GM21576 (cell line): ENCODE data around the gene TMEM132D.

Source experiments
- ATAC-seq: cut with Tn5 transposase; IDR thresholded peaks from one replicate; pipeline ENCODE4 v1.9.1; 2021; ENCODE audit warnings: mild to moderate bottlenecking, moderate library complexity; ENCODE audit not compliant: unreplicated experiment

The TMEM132D gene

DNA sequence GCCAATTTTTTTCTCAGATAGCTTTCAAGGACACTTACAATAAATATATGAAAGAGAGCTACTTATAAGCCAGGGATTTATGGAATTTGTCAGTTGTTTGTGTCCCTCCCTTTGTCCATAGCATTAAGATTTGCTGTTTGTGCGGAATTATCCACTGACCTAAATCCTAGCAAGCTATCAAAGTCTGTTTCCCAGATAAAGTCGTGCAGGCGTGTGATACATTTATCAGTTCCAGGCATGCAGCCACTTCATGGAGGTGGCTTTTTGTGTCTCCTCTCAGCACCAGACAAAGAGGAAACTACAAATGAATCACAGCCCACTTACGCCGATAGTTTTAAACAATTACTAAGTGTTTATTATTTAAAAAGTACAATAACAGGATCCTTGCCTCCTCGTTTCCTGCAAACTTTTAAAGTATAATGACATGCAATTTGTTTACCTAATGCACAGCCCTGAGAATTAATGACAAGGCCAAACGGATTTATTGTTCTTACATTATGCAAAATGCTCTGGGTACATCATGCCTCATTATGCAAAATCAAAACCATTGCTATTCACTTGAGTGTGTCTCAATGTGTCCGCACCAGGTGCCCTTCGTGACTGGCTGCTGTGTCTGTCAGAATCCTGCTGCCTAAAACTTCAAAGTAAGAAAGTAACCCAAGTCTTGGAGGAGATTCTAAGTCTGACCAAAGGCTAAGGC, 627.3 kb downstream of the TMEM132D start:
- ATAC-seq = no peak

DNA sequence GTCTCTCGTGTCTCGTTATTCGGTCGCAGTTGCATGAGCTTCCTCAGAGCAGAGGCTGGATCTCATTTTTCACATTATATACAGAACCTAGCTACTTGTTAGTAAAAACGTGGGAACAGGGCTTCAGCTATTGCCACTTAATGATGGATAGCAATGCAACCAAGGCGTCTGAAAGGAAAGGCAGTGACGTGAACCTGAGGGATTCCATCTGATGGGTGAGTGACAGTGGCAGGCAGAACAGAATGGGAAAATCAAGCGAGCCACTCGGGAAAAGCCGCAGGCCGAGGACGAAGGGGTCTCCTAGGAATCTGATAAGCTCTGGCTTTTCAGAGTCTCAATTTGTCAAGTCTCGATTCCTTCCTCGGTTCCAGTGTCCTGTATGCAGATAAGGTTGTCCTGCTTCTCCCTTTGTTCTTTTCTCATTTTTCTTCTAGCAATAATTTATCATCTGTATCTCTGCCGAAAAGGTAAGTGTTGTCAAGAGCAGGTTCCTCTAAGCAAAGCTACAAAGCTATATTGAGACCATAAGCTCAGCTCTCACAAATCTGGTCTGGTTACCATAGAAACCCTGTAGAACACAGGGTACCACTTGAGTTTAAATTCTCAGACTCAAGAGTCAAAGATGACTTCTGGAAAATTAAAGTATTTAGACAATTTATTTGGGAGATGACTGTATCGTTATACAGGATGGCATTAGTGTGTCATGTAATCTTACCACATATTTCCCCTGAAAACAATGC, 633.9 kb downstream of the TMEM132D start:
- no peak for ATAC-seq

DNA sequence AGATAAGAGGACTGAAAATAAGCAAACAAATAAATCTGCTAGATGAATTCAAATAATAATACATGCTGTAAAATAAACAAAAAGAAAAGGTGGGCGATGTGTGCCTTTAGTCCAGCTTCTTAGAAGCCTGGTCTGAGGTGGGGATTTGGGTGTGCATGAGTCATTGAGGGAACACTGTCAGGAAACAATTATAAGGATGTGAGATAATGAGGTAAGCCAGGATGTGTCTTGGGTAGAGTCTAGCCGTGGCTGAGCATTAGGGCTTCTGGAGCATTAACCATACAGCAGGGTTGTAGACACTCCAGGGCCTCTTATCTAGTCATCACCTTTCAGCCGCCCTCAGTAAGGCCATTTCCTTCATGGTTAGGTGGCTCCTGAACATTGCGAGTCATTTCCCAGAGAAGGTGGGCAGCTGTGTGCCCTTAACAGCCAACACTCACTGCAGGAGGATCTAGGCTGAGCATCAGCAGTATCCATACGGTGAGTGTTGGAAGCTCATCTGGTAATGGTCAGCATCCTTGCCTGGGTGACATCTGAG, 645.0 kb downstream of the TMEM132D start:
- no peak for ATAC-seq

DNA sequence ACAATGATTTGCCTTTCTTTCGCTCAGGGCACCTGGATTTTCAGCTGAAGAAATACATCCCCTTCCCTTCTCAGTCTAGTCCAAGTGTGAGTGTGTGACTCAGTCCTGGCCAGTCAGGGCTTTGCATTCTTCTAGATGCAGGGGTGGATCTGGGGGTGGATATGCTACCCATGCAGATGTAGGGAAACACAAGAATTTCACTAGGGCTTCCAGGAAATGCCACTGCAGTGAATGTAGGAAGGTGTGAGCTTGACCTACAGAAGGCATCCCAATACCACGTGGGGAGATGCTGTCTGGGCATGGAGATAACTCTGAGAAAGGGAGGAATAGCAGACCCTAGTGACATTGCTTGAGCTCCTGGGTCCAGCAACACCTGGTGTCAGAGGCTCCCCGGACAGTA, 646.3 kb downstream of the TMEM132D start:
- no peak for ATAC-seq

DNA sequence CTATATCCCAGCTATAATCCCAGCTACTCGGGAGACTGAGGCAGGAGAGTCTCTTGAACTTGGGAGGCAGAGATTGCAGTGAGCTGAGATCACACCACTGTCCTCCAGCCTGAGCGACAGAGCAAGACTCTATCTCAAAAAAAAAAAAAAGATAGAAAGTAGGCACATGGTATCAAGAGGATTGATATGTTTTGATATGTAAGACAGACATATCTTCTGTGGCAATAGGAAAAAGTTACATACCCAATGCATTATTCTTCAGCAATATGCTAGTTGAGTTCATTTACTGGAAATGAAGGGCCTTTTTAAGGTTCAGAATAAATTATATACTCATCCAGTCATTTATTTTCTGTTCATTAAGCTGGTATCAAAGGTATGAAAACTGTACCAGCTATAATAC, 657.2 kb downstream of the TMEM132D start:
- ATAC-seq = no peak

DNA sequence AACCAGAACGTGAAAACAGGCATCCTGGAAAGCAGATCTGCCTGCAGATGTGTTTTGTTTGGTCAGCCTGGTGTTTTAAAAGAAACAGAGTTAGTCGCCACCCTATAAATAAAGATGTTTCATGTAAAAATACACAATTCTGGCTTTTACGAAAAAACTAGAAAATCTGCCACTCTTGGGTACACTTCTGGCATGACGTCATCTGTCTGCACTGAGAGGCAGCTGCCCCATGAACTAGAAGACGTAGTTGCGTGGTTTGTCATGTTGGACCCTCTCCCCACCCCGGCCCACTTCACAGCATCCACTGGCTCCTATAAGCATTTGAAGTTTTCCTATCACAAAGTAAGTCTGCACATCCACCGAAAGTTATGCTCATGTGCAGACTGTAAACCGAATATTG, 658.1 kb downstream of the TMEM132D start:
- ATAC-seq = no peak

DNA sequence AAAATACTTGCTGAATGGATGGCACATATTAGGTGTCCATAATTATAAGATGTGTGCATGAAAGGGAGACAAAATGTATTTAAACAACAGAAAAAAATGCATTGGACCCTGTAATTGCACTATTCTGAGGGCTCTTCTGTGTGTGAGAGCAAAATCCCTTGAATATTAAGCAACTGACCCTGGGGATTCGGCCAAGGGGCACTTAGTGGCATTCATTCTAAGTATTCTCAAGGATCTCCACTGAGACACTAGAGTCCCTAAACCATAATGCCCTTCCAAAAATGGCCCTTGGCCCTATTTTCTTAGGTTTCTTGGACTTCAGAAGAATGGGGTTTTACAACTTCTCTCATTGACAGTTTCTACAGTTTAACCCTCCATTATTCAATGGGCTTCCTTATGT, 662.0 kb downstream of the TMEM132D start:
- ATAC-seq = no peak

DNA sequence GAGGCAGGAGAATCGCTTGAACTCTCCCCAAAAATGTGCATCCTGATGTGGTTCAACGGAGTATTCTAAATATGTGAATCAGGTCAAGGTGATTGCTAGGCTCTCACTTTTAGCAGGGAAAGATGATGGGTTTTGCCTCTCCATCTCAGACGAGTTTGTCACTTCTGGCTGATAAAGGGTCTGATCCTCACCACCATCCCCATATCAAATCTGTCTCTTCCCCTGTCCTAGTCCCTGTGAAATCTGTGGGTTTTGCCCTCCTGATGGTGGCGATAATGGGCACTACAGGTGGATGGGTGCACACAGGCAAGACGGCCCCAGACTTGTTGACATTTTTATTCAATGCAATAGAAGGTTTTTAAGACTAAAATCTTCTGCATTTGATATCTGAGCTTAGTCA, 665.9 kb downstream of the TMEM132D start:
- no peak for ATAC-seq

DNA sequence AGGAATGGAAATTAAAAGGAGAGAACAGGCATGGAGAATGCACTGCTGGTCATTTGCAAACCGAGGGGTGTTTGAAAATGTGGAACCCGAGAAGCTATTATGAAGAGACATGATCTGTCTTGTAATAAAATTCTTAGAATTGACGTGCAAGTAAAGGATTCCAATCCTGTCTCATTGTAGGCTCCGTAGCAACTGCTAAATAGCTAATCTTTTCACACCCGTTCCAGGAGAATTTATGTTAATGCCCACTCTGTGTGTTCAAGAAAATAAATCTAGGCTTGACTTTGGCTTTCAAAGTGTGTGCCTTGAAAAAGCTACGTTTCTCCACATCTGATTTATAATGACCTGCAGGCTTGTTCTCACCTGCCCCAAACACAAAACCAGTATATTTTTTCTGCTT, 669.6 kb downstream of the TMEM132D start:
- no peak for ATAC-seq

DNA sequence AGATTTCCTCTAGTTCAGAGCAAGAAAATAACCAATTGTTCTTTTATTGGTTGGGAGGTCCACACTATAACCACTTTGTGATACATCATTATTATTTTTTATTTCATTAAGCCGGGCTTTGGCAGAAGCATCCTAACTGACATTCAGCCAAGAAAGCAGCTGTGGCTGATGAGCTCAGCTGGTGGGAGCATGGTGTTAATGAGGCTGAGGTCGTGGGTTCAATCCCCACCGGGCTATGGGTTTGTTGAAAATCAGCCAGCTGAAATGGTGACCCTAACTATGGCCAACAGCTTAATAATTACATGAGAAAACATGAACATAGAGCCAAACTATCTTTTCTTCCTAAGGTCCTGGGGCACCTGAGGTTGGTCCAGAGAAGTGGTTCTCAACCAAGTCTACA, 672.3 kb downstream of the TMEM132D start:
- no peak for ATAC-seq

DNA sequence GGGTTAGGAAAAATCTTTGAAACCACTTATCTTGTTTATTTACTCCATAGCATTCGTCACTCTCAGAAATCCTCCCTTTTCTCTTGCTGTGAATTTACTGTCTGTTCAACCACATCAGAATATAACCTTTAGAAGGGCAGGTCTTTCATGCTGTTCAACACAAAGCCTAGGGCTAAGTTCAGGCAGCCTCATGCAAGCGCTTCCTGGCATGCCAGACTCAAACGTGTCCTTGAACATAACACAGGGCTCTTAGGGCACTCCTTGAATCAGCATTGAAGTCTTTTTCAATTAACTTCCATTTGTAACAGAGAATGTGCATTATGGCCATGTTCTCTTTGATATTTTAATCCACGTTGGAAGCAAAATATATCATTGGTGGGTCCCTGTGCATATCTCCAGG, 672.8 kb downstream of the TMEM132D start:
- no peak for ATAC-seq

DNA sequence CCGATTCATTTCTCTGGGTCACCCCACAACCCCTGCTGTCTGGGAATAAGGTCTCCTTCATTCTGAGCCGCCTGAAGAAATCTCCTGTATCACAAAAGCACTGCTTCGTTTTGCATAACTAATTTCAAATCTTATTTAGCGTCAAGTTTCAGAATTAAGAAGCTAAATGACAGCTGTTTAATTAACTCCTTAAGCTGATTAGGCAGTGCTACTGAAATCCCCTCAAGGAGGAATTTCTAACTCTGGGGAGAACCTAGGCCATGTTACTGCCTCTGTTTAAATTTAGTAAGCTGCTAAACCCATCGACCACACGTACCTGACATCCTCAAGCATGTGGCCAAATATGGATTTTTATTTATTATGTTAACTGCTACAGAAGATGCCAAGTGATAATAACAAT, 677.0 kb downstream of the TMEM132D start:
- no peak for ATAC-seq

DNA sequence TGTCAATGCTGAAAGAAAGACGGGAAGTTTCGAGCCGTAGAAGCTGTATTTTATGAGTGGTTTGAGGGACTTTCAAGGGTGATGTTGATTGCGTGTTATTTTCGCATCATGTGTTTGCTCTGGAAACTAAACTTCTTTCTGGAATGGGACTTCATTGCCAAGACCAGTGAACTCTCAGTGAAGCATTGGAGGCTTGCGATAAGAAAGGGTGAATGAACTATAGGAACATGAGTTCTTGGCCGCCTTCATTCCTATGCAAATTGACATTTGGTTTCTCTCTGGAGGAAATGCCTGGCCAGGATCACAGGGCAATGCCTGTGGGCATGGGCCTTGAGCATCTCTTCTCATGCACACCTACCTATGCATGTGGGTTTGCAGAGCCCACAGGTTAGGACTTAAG, 677.8 kb downstream of the TMEM132D start:
- ATAC-seq = no peak

DNA sequence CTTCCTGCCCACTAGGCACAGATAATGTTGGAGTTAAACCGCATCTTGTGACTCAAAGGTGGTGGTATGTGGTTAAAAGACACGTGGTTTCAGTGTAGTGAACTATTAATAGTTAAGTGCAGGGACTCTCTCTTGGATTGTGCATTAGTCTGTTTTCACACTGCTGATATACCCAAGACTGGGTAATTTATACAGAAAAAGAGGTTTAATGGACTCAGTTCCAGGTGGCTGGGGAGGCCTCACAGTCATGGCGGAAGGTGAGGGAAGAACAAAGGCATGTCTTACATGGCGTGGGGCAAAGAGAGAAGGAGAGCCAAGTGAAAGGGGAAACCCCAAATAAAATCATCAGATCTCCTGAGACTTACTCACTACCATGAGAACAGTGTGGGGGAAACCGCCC, 688.3 kb downstream of the TMEM132D start:
- ATAC-seq = no peak

DNA sequence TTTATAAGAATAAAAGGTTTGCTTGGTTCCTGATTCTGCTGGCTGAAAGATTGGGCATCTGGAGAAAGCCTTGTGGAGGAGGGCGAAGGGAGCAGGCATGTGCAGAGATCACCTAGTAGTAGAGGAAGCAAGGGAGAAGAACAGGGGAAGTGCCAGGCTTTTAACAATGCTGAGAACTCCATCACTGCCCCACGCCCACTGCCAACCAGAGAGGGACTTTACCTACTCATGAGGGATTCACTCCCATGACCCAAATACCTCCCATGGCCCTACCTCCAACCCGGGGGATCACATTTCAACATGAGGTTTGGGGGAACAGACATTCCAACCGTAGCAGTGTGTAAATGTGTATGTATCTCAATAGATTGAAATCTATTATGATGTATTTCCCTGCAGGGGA, 690.3 kb downstream of the TMEM132D start:
- ATAC-seq = no peak

DNA sequence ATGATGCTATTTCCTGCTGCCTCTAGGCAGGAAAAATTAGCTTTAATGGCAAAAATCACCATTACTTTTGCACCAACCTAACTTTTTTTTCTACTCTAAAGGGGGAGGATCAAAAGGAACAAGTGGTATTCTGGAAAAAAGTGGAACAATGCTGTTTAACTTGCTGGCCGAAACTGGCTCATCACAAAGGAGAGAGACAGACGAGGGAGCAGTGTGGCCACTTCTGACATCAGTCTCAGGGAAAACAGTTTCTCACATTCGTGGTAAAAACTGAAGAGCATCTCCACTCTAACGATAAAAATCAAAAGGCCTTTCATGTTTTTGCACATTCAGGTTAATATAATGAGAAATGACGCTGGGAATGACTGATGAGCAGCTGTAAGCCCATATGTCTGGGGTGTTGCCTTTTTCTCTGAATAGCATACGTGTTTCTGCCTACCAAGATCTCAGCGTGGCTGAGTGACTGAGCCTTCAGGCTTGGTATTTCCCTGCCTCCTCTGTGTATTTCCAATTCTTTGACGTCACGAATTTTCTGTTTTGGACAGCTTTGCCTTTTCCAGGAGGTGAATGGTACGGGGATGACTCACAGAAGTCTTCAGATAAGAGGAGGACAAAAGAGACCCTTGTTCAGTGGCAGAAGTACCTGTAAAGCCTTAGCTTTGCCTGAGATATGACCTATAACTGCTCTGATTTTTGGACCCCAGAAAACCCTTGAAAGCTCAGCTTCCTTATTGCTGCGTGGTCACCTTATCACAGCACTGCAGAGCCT, 691.8 kb downstream of the TMEM132D start:
- ATAC-seq = no peak

DNA sequence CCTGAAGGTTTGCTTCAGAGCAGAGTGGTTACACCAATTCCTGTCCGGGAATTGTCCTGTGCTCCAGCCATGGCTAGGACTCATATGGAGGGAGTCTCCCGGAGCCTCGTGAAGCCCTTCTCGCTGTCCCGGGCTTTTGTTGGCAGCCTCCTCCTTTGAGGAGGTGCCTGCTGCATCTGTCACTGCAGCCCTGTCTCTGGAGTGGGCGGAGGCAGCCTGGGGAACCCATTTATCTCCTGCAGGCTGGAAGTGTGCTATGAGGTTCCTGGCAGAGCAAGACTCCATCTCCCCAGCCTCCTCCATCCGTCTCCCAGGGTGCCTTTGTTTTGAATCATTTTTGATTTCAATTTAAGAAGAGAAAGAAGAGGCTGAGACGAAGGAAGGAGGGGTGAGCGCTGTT, 695.3 kb downstream of the TMEM132D start:
- no peak for ATAC-seq

DNA sequence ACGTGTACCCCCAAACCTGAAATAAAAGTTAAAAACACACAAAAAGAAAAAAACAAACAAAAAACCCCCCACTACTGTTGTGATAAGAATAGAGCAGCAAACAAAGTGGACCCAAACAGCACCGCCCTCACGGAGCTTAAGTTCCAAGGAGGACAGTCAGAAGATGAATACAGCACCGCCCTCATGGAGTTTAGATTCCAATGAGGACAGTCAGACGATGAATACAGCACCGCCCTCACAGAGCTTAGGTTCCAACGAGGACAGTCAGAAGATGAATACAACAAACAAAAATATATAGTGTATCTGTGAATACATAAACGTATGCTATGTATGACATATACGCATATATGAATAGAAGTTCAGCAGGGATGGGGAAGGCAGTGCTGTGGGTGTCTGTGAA, 696.7 kb downstream of the TMEM132D start:
- no peak for ATAC-seq

DNA sequence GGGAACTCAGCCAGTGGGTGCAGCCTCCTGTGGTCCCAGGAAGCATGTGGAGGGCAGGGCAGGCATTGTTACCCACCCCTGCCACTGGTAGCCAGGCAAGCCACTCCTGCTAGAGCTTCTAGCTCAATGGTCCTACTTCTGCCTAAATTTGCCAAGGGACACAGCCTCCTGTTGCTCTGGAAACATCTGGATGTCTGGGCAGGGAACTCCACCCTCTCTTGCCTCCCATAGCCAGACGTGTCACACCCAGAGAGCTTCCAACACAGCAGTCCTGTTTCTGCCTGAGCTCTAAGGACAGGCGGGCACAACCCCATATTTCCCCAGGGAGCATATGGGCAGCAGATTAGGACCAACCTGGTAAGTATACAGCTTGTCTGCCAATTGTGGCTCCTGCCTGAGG, 700.4 kb downstream of the TMEM132D start:
- ATAC-seq = no peak

DNA sequence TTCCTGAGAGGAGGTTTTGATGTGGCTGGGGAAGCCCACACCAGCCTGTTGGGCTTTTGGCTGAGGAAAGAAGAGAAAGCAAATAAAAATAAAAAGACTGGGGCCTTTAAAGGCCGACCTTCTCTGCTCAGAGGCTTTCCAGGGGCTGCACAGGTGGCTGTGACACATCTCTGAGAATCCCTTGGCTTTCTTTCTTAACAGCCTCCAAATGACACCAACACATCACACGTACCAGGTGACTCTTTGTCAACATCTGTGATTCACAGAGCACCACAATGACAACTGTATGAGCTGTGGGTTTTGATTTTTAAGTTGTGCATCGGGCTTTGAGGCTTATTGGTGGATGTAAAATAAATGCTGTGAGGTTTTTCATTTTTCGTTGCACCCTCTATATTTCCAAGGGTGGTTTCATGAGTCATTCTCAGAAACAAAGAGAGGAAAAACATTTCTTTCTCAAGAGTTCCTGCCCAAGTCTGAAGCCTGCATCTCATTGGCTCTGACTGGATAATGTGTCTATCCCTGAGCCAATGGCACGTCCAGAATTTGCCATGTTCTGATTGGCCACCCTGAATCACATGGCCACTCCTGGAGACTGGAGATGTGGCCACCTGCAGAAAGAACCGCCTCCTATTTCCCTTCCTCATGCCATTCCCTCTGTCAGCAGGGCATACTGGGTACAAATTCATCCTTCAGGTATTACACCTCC, 701.6 kb downstream of the TMEM132D start:
- ATAC-seq = no peak

DNA sequence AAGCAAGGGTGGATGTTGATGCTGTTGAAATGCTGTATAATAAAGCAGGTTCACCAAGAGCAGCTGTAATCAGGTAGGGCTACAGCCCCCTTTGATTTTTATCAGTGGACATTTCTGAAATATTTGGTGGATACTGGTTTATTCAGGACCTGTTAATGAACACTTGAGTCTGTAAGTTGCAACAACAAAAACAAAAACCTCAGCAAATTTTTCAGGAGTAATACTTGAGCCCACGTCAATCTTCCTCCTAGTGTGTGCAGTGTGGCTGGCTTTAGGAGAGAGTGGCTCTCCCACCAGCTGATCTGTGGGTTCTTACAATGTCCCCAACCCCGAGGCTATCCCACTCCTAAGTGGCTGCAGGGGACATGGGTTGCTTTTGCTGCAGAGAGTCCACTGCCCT, 702.8 kb downstream of the TMEM132D start:
- ATAC-seq = no peak
